Hepatocyte (in vitro differentiated cells): ENCODE measurements around the gene POLR2I. TPM values are rescaled to one million over a fixed set of nuclear protein-coding genes. Genes with fewer than 3 reads are reported as not detected.

Source experiments
- DNase-seq: peaks from one replicate; pipeline ENCODE4 v3.0.0-alpha.2; 2016; ENCODE audit warnings: low spot score
- H2AFZ ChIP-seq: fragments of 200-600 bp; sonication (generic); 2 replicates; pipeline ENCODE4 v1.6.0; 2016; ENCODE audit warnings: antibody characterized with exemption, mild to moderate bottlenecking
- H3K27ac ChIP-seq: fragments of 200-600 bp; sonication (generic); 2 replicates; pipeline ENCODE4 v1.5.1; 2016; ENCODE audit warnings: mild to moderate bottlenecking
- H3K27me3 ChIP-seq: fragments of 200-600 bp; sonication (generic); 2 replicates; pipeline ENCODE4 v1.6.1; 2016
- H3K36me3 ChIP-seq: fragments of 200-600 bp; sonication (generic); replicated peaks from 2 replicates; pipeline ENCODE4 v1.5.1; 2016; ENCODE audit warnings: low read depth; ENCODE audit not compliant: insufficient read depth
- H3K4me1 ChIP-seq: fragments of 200-600 bp; sonication (generic); 2 replicates; pipeline ENCODE4 v1.5.1; 2016; ENCODE audit warnings: mild to moderate bottlenecking, moderate library complexity; ENCODE audit not compliant: insufficient read depth
- H3K4me2 ChIP-seq: fragments of 200-600 bp; sonication (generic); 2 replicates; pipeline ENCODE4 v1.6.0; 2016
- H3K4me3 ChIP-seq: fragments of 200-600 bp; sonication (generic); 2 replicates; pipeline ENCODE4 v1.5.1; 2016; ENCODE audit warnings: mild to moderate bottlenecking
- H3K79me2 ChIP-seq: fragments of 200-600 bp; sonication (generic); 2 replicates; pipeline ENCODE4 v1.6.0; 2017; ENCODE audit warnings: mild to moderate bottlenecking
- H3K9me2 ChIP-seq: fragments of 200-600 bp; sonication (generic); replicated peaks from 2 replicates; pipeline ENCODE4 v1.6.0; 2017; ENCODE audit warnings: mild to moderate bottlenecking; ENCODE audit not compliant: insufficient read depth
- H3K9me3 ChIP-seq: fragments of 200-600 bp; sonication (generic); 2 replicates; pipeline ENCODE4 v1.5.1; 2016; ENCODE audit warnings: low read depth, mild to moderate bottlenecking
- H4K20me1 ChIP-seq: fragments of 200-600 bp; sonication (generic); 2 replicates; pipeline ENCODE4 v1.6.0; 2016; ENCODE audit warnings: mild to moderate bottlenecking; ENCODE audit not compliant: insufficient read depth, poor library complexity, severe bottlenecking
- EZH2 ChIP-seq: fragments of 200-600 bp; sonication (generic); IDR thresholded peaks from 2 replicates; pipeline ENCODE4 v1.6.1; 2016; ENCODE audit warnings: antibody characterized with exemption, mild to moderate bottlenecking, borderline replicate concordance
- EZH2phosphoT487 ChIP-seq: fragments of 200-600 bp; sonication (generic); IDR thresholded peaks from one replicate; pipeline ENCODE4 v1.6.1; 2018; ENCODE audit warnings: antibody characterized with exemption, mild to moderate bottlenecking, low read depth, moderate library complexity; ENCODE audit not compliant: unreplicated experiment, severe bottlenecking
- WGBS: methylation state at CpG from one replicate; pipeline ENCODE4 v1.1.6; 2016; ENCODE audit warnings: low lambda C conversion rate; ENCODE audit errors: missing lambda C conversion rate; 5-methylcytosine and 5-hydroxymethylcytosine counted together
- polyA plus RNA-seq: library from polyadenylated mRNA; unstranded; fragments of >200 nt; fragmentation: Nextera tagmentation; extraction: Ambion mirVana; gene quantifications from 2 replicates; pipeline ENCODE4 v1.2.1, GENCODE V29; 2016
- total RNA-seq: library from RNA; depleted of rRNA; stranded (reverse); fragments of >200 nt; gene quantifications from 2 replicates; pipeline ENCODE4 v1.2.3, GENCODE V29; 2014
- TF ChIP-seq, protein P1 (sequence below): fragments of 200-600 bp; sonication (generic); IDR thresholded peaks from 2 replicates; pipeline ENCODE4 v1.5.1; 2016; ENCODE audit warnings: antibody characterized with exemption, mild to moderate bottlenecking; ENCODE audit not compliant: poor library complexity

POLR2I gene
- total and polyA plus RNA-seq, 2 experiments from 2014 or later = 19.3 to 115 TPM

GRCh38 chr19:36064826-36065225 is 49.8 kb downstream of the POLR2I start:
- H3K4me3 ChIP-seq = no peak overlapping the region
- H3K4me2 ChIP-seq = no peak overlapping the region
- H3K79me2 ChIP-seq = no peaks in the 10 kb centered on the region
- H2AFZ ChIP-seq = no peak overlapping the region
- TF ChIP-seq, protein P1, sequence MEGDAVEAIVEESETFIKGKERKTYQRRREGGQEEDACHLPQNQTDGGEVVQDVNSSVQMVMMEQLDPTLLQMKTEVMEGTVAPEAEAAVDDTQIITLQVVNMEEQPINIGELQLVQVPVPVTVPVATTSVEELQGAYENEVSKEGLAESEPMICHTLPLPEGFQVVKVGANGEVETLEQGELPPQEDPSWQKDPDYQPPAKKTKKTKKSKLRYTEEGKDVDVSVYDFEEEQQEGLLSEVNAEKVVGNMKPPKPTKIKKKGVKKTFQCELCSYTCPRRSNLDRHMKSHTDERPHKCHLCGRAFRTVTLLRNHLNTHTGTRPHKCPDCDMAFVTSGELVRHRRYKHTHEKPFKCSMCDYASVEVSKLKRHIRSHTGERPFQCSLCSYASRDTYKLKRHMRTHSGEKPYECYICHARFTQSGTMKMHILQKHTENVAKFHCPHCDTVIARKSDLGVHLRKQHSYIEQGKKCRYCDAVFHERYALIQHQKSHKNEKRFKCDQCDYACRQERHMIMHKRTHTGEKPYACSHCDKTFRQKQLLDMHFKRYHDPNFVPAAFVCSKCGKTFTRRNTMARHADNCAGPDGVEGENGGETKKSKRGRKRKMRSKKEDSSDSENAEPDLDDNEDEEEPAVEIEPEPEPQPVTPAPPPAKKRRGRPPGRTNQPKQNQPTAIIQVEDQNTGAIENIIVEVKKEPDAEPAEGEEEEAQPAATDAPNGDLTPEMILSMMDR = no peak
- TF ChIP-seq EZH2 (no peak), EZH2phosphoT487 (no peak)
- H3K27ac ChIP-seq = no peak overlapping the region
- H3K9me2 ChIP-seq = no peaks in the 10 kb centered on the region
- H3K27me3 ChIP-seq = no peaks in the 10 kb centered on the region
- no peaks in the 10 kb centered on the region for H3K9me3 ChIP-seq
- WGBS = 98% methylated on average over 8 of the region's 8 CpGs
- no peaks in the 10 kb centered on the region for H3K4me1 ChIP-seq
- no peak for DNase-seq
- no peaks in the 10 kb centered on the region for H3K36me3 ChIP-seq
- no peaks in the 10 kb centered on the region for H4K20me1 ChIP-seq

Other genes with a start within 250 kb of the POLR2I start
- 19.8 and 29.0 TPM in 2 replicates for gene APLP1, start 246.3 kb downstream of the POLR2I start, total RNA-seq
- 115 and 147 TPM in 2 replicates for gene APLP1, start 246.3 kb downstream of the POLR2I start, polyA plus RNA-seq
- 2.7 and 3.9 TPM in 2 replicates for gene NFKBID, start 214.3 kb downstream of the POLR2I start, total RNA-seq
- gene NFKBID, start 214.3 kb downstream of the POLR2I start, polyA plus RNA-seq = 7.3 and 10.8 TPM in 2 replicates
- 0.97 and 1.4 TPM in 2 replicates for gene HCST, start 212.3 kb downstream of the POLR2I start, total RNA-seq
- gene HCST, start 212.3 kb downstream of the POLR2I start, polyA plus RNA-seq = 3.9 and 4.8 TPM in 2 replicates
- gene TYROBP, start 206.6 kb downstream of the POLR2I start, total RNA-seq = 2.8 and 5.9 TPM in 2 replicates
- gene TYROBP, start 206.6 kb downstream of the POLR2I start, polyA plus RNA-seq = 2.9 and 4.9 TPM in 2 replicates
- 4.7 and 5.3 TPM in 2 replicates for gene LRFN3, start 178.5 kb downstream of the POLR2I start, total RNA-seq
- gene LRFN3, start 178.5 kb downstream of the POLR2I start, polyA plus RNA-seq = 15.6 and 19.2 TPM in 2 replicates
- 34.4 and 36.5 TPM in 2 replicates for gene SDHAF1, start 119.7 kb downstream of the POLR2I start, total RNA-seq
- gene SDHAF1, start 119.7 kb downstream of the POLR2I start, polyA plus RNA-seq = 23.9 and 28.6 TPM in 2 replicates
- 6.5 and 8.9 TPM in 2 replicates for gene SYNE4, start 106.1 kb downstream of the POLR2I start, total RNA-seq
- gene SYNE4, start 106.1 kb downstream of the POLR2I start, polyA plus RNA-seq = 19.8 and 21.1 TPM in 2 replicates
- 14.2 and 24.1 TPM in 2 replicates for gene ALKBH6, start 100.7 kb downstream of the POLR2I start, total RNA-seq
- 31.1 and 33.7 TPM in 2 replicates for gene ALKBH6, start 100.7 kb downstream of the POLR2I start, polyA plus RNA-seq
- 5.1 and 12.8 TPM in 2 replicates for gene CLIP3, start 82.0 kb downstream of the POLR2I start, total RNA-seq
- 19.5 and 21.8 TPM in 2 replicates for gene CLIP3, start 82.0 kb downstream of the POLR2I start, polyA plus RNA-seq
- 4.5 and 6.8 TPM in 2 replicates for gene THAP8, start 60.6 kb downstream of the POLR2I start, total RNA-seq
- gene THAP8, start 60.6 kb downstream of the POLR2I start, polyA plus RNA-seq = 23.1 and 24.1 TPM in 2 replicates
- gene WDR62, start 60.0 kb downstream of the POLR2I start, total RNA-seq = 1.8 and 2.1 TPM in 2 replicates
- gene WDR62, start 60.0 kb downstream of the POLR2I start, polyA plus RNA-seq = 1.2 and 4.6 TPM in 2 replicates
- not detected in 2 replicates for gene OVOL3, start 3.7 kb downstream of the POLR2I start, total RNA-seq
- not detected in 2 replicates for gene OVOL3, start 3.7 kb downstream of the POLR2I start, polyA plus RNA-seq
- gene TBCB, start 593 bp upstream of the POLR2I start, total RNA-seq = 108 and 123 TPM in 2 replicates
- gene TBCB, start 593 bp upstream of the POLR2I start, polyA plus RNA-seq = 149 and 179 TPM in 2 replicates
- gene CAPNS1, start 25.2 kb upstream of the POLR2I start, total RNA-seq = 199 and 268 TPM in 2 replicates
- gene CAPNS1, start 25.2 kb upstream of the POLR2I start, polyA plus RNA-seq = 320 and 346 TPM in 2 replicates
- not detected in 2 replicates for gene COX7A1, start 37.6 kb upstream of the POLR2I start, total RNA-seq
- not detected in 2 replicates for gene COX7A1, start 37.6 kb upstream of the POLR2I start, polyA plus RNA-seq
- 3.5 and 8.1 TPM in 2 replicates for gene ZNF565, start 99.8 kb upstream of the POLR2I start, total RNA-seq
- gene ZNF565, start 99.8 kb upstream of the POLR2I start, polyA plus RNA-seq = 3.0 and 7.9 TPM in 2 replicates
- gene ZNF146, start 100.2 kb upstream of the POLR2I start, total RNA-seq = 80.5 and 106 TPM in 2 replicates
- 39.7 and 46.4 TPM in 2 replicates for gene ZNF146, start 100.2 kb upstream of the POLR2I start, polyA plus RNA-seq